Measurements from ENCODE around the gene KLHL1.
"Not testable (repeated sequence)": the region's sequence is repeated elsewhere in the genome, so short reads cannot be mapped to it uniquely, and the experiment has no call there.

The KLHL1 gene, protein sequence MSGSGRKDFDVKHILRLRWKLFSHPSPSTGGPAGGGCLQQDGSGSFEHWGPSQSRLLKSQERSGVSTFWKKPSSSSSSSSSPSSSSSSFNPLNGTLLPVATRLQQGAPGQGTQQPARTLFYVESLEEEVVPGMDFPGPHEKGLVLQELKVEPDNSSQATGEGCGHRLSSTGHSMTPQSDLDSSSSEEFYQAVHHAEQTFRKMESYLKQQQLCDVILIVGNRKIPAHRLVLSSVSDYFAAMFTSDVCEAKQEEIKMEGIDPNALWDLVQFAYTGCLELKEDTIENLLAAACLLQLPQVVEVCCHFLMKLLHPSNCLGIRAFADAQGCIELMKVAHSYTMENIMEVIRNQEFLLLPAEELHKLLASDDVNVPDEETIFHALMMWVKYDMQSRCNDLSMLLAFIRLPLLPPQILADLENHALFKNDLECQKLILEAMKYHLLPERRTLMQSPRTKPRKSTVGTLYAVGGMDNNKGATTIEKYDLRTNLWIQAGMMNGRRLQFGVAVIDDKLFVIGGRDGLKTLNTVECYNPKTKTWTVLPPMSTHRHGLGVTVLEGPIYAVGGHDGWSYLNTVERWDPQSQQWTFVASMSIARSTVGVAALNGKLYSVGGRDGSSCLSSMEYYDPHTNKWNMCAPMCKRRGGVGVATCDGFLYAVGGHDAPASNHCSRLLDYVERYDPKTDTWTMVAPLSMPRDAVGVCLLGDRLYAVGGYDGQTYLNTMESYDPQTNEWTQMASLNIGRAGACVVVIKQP

DNA sequence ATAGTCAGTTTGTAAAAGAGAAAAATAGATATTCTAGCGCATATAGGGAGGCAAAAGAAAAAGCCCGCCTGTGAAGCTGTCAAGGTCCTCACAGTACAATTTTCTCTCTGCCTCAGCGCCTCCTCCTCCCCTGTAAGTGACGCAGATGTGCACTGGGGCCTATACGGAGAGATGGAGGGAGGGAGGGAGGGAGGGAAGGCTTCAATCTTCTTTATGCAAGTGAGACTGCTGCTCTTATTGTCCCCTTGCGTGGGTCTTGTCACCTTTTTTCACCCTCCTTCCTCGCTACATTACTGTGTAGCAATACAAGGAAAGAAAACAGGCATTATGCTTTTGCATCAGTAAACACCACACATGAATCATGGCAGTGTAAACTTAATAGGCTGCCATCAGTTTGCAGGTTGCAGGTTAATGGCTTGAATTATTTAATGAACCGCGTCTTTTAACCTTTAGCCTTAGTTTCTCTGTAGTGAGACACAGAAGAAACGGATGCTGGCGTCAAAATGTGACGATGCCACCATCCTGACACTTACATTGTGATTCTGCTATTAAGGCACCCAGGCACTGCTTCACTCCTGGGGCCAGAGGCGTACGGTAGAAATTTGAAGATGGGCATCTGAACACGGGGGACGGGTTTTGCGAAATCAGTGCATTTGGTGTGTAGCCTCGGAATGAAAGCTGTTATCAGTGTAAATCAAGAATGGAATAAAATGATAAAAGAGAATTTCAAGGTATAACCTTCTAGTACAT lies at the start of gene KLHL1:
Gene KLHL1 (minus strand): TSS at position 97 of the 750 bp plus-strand sequence. CDS start 753 bp downstream, outside the sequence.
- Histone ChIP-seq H3K27ac (ENCODE audit: low read depth, low read length) (no peak within 1 kb of the TSS), H3K9me3 (ENCODE audit: control insufficient read depth, insufficient read depth, low read depth, low read length) (no peaks in the 10 kb centered on the region), H3K9ac (ENCODE audit: low read length) (no peak within 1 kb of the TSS), H3K36me3 (ENCODE audit: control insufficient read depth, insufficient read depth, low read length) (no peaks in the 10 kb centered on the region), H3K4me1 (ENCODE audit: control insufficient read depth, insufficient read depth, low read length) (no peaks in the 10 kb centered on the region), H3K27me3 (ENCODE audit: control insufficient read depth, insufficient read depth, low read length) (peaks cover 38% of the 10 kb centered on the region), H3K4me3 (ENCODE audit: low read depth, low read length) (peak within 1 kb of the TSS; percentile 66)

DNA sequence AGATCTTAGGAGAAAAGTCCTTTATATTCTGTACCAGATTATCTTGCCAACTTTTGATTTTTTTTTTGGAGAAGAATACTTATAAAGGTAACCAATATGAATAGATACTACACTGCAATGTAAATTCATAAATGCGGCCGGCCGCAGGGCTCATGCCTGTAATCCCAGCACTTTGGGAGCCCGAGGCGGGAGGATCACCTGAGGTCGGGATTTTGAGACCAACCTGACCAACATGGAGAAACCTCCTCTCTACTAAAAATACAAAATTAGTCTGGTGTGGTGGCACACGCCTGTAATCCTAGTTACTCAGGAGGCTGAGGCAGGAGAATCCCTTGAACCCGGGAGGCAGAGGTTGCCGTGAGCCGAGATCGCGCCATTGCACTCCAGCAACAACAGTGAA lies 34.4 kb upstream of the KLHL1 start:
- not testable (repeated sequence) for H3K4me1 ChIP-seq (ENCODE audit: control insufficient read depth, insufficient read depth, low read length); H3K4me3 ChIP-seq (ENCODE audit: low read depth, low read length); H3K27me3 ChIP-seq (ENCODE audit: control insufficient read depth, insufficient read depth, low read length); H3K27ac ChIP-seq (ENCODE audit: low read depth, low read length); H3K9ac ChIP-seq (ENCODE audit: low read length); H3K9me3 ChIP-seq (ENCODE audit: control insufficient read depth, insufficient read depth, low read depth, low read length); H3K36me3 ChIP-seq (ENCODE audit: control insufficient read depth, insufficient read depth, low read length)

DNA sequence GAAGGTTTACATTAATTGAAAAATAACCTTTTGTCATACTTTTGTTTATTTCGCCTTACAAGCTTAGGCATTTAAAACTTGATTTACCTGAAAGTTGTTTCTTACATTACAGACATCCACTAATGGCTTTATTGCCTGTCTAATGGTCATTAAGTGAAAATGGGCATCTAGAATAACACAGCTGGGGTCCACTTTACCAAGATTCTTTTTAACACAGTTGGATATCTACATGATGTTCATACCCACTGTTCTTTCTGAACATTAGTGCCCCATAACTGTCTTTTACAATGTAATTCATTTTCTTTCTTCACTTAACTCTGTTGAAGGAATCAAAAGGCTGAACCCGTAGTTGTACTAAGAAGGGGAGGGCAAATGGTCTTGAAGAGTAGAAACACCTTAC lies 19.8 kb upstream of the KLHL1 start:
- no peaks in the 10 kb centered on the region for H3K36me3 ChIP-seq (ENCODE audit: control insufficient read depth, insufficient read depth, low read length)

DNA sequence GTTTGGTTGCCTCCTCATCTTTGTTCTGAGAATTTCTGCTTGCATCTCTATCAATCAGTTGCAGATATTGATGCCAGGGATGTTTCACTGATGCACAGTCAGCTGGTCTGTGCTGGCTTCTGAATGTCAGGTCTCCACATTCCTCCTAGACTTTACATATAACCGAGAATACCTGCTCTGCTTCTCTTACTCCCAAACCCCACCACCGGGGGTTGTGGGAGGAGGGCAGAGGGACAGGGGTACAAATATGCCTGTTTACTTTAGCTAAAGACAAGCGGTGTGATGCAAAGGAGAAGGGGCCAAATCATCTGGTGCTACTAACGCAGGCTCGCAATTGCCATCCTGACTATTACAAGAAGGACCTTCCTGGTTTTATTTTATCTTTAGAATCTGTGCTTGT lies 17.4 kb upstream of the KLHL1 start:
- Histone ChIP-seq H3K4me1 (ENCODE audit: control insufficient read depth, insufficient read depth, low read length) (peaks cover 5% of the 10 kb centered on the region), H3K27ac (ENCODE audit: low read depth, low read length) (no peak overlapping the region), H3K9ac (ENCODE audit: low read length) (no peak overlapping the region), H3K27me3 (ENCODE audit: control insufficient read depth, insufficient read depth, low read length) (no peaks in the 10 kb centered on the region), H3K9me3 (ENCODE audit: control insufficient read depth, insufficient read depth, low read depth, low read length) (no peaks in the 10 kb centered on the region), H3K4me3 (ENCODE audit: low read depth, low read length) (no peak overlapping the region), H3K36me3 (ENCODE audit: control insufficient read depth, insufficient read depth, low read length) (no peaks in the 10 kb centered on the region)

More for the DNA sequence above, 19.8 kb upstream of the KLHL1 start:
- Histone ChIP-seq H3K9ac (ENCODE audit: low read length) (no peak overlapping the region), H3K9me3 (ENCODE audit: control insufficient read depth, insufficient read depth, low read depth, low read length) (no peaks in the 10 kb centered on the region), H3K27me3 (ENCODE audit: control insufficient read depth, insufficient read depth, low read length) (no peaks in the 10 kb centered on the region), H3K27ac (ENCODE audit: low read depth, low read length) (no peak overlapping the region), H3K4me1 (ENCODE audit: control insufficient read depth, insufficient read depth, low read length) (peaks cover 5% of the 10 kb centered on the region), H3K4me3 (ENCODE audit: low read depth, low read length) (no peak overlapping the region)

DNA sequence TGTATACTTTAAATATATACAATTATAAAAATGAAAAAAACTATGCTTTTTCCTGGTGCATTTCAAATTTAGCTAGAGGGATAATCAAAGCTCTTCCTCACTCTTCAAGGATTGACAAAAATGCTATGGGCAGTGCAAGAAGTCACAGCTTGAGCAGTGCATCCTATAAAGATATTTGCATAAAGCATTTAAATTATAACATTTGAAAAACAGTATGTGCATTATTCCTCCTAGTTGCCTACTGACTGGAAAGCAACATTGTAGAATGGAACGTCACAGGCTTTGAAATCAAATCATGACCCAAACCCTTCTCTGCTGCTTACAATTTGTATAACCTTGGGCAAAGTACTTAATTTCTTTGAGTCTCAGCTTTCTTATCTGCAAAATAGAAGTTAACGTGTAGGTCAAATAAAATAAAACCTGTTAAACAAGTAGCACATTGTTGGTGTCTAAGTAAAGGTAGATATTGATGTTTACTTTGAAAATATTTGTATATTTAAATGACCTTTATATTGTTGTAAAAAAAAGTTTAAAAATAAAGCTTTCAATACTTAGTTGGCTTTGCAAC lies 9.2 kb upstream of the KLHL1 start:
- Histone ChIP-seq H3K36me3 (ENCODE audit: control insufficient read depth, insufficient read depth, low read length) (no peaks in the 10 kb centered on the region), H3K27me3 (ENCODE audit: control insufficient read depth, insufficient read depth, low read length) (no peaks in the 10 kb centered on the region), H3K9ac (ENCODE audit: low read length) (no peak overlapping the region), H3K4me3 (ENCODE audit: low read depth, low read length) (no peak overlapping the region), H3K27ac (ENCODE audit: low read depth, low read length) (no peak overlapping the region), H3K9me3 (ENCODE audit: control insufficient read depth, insufficient read depth, low read depth, low read length) (no peaks in the 10 kb centered on the region), H3K4me1 (ENCODE audit: control insufficient read depth, insufficient read depth, low read length) (no peaks in the 10 kb centered on the region)

DNA sequence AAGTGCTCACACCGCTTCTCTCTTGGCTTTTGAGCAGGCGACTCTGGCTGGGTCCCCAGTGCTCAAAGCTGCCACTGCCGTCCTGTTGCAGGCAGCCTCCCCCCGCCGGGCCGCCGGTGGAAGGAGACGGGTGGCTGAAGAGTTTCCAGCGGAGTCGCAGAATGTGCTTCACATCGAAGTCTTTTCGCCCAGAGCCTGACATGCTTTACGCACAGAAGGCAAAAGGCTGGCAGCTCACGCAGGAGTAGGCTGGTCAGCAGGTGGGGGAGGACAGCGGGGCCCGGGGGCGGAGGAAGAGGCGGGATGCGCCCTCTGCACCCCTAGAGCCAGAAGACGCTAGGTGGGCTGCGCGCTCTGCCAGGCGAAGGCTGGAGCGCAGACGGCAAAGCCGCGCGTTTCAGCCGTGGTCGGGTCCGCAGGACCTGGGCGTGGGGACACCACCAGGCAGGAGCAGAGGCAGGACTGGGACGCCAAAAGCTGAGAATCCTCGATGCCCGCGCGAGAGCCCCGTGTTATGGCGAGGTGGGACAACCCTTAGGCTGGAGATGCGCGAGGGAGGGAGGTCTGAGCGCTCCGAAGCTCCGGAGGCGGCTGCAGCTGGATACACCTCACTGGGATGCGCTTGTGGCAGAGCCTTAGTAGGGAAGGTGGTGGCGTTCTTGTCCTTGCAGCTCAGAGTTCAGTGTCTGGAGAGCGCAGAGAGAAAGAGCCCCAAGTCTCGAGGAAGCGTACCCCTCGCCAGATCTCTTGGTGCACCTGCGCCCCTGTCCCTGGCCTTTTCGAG lies 562 bp downstream of the KLHL1 start, which contains the start of gene ATXN8OS:
Gene ATXN8OS (plus strand): TSS at position 329 of the 784 bp plus-strand sequence.
- no peaks in the 10 kb centered on the region for H3K4me1 ChIP-seq (ENCODE audit: control insufficient read depth, insufficient read depth, low read length)
- H3K27ac ChIP-seq (ENCODE audit: low read depth, low read length): no peak within 1 kb of the TSS
- peaks cover 38% of the 10 kb centered on the region for H3K27me3 ChIP-seq (ENCODE audit: control insufficient read depth, insufficient read depth, low read length)
- peak within 1 kb of the TSS; percentile 66 for H3K4me3 ChIP-seq (ENCODE audit: low read depth, low read length)
- no peak within 1 kb of the TSS for H3K9ac ChIP-seq (ENCODE audit: low read length)
- H3K36me3 ChIP-seq (ENCODE audit: control insufficient read depth, insufficient read depth, low read length): no peaks in the 10 kb centered on the region
- H3K9me3 ChIP-seq (ENCODE audit: control insufficient read depth, insufficient read depth, low read depth, low read length): no peaks in the 10 kb centered on the region

DNA sequence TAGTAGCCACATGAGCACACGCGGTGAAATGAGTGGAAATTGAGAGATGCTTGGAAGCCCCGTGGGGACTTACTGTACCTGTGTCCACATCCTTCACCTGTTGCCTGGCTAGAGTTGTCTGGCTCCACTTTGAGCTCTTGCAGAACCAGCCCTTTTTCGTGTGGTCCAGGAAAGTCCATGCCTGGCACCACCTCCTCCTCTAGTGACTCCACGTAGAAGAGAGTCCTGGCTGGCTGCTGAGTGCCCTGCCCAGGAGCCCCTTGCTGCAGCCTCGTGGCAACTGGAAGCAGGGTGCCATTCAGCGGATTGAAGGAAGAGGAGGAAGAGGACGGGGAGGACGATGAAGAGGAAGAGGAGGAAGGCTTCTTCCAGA lies 1.1 kb downstream of the KLHL1 start:
- no peaks in the 10 kb centered on the region for H3K4me1 ChIP-seq (ENCODE audit: control insufficient read depth, insufficient read depth, low read length)
- H3K4me3 ChIP-seq (ENCODE audit: low read depth, low read length): peak overlapping the region; percentile 66
- H3K36me3 ChIP-seq (ENCODE audit: control insufficient read depth, insufficient read depth, low read length): no peaks in the 10 kb centered on the region
- no peak overlapping the region for H3K9ac ChIP-seq (ENCODE audit: low read length)
- H3K27me3 ChIP-seq (ENCODE audit: control insufficient read depth, insufficient read depth, low read length): peaks cover 38% of the 10 kb centered on the region
- no peak overlapping the region for H3K27ac ChIP-seq (ENCODE audit: low read depth, low read length)
- H3K9me3 ChIP-seq (ENCODE audit: control insufficient read depth, insufficient read depth, low read depth, low read length): no peaks in the 10 kb centered on the region

DNA sequence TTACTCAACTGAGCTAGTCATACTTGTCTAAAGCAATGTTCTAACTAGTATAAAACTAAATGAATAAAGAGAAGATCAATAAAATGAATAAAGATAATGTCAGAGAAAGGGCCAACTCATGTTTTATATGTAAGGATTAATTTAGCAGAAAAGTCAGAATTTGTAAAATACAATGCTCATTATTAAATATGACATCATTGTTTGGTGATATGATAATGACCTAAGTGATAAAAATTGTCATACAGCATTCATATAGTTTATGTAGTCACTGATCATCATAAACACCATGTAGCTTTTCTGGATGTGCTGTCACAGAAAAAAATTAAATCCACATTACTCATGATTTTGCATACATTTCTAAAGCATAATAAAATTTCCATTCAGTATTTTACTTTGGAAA lies 3.8 kb downstream of the KLHL1 start:
- Histone ChIP-seq H3K9ac (ENCODE audit: low read length) (no peak overlapping the region), H3K36me3 (ENCODE audit: control insufficient read depth, insufficient read depth, low read length) (no peaks in the 10 kb centered on the region), H3K9me3 (ENCODE audit: control insufficient read depth, insufficient read depth, low read depth, low read length) (no peaks in the 10 kb centered on the region), H3K27ac (ENCODE audit: low read depth, low read length) (no peak overlapping the region), H3K27me3 (ENCODE audit: control insufficient read depth, insufficient read depth, low read length) (peaks cover 36% of the 10 kb centered on the region), H3K4me1 (ENCODE audit: control insufficient read depth, insufficient read depth, low read length) (no peaks in the 10 kb centered on the region), H3K4me3 (ENCODE audit: low read depth, low read length) (no peak overlapping the region)

DNA sequence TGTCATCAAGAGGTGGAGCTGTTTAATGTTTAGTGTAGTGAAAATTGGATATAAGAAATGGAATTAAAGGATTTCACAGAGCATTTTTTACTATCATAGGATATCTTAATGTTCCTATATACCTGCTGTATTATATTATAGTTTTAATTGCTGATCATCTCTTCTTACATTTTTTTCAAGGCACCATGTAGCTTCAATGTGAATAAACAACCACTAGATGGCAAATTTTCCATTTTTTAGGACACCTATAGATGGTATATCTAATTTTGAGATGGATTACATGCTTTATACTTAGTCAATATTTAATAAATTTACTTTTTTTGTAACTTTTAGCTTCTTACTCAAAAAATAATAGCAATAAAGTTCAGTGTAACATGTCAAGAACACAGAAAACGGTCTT lies 9.6 kb downstream of the KLHL1 start:
- no peak overlapping the region for H3K4me3 ChIP-seq (ENCODE audit: low read depth, low read length)
- H3K27me3 ChIP-seq (ENCODE audit: control insufficient read depth, insufficient read depth, low read length): no peaks in the 10 kb centered on the region; the same call in 1 of the 2 replicates
- no peaks in the 10 kb centered on the region for H3K9me3 ChIP-seq (ENCODE audit: control insufficient read depth, insufficient read depth, low read depth, low read length)
- no peaks in the 10 kb centered on the region for H3K36me3 ChIP-seq (ENCODE audit: control insufficient read depth, insufficient read depth, low read length)
- no peak overlapping the region for H3K27ac ChIP-seq (ENCODE audit: low read depth, low read length)
- H3K4me1 ChIP-seq (ENCODE audit: control insufficient read depth, insufficient read depth, low read length): no peaks in the 10 kb centered on the region
- H3K9ac ChIP-seq (ENCODE audit: low read length): no peak overlapping the region

DNA sequence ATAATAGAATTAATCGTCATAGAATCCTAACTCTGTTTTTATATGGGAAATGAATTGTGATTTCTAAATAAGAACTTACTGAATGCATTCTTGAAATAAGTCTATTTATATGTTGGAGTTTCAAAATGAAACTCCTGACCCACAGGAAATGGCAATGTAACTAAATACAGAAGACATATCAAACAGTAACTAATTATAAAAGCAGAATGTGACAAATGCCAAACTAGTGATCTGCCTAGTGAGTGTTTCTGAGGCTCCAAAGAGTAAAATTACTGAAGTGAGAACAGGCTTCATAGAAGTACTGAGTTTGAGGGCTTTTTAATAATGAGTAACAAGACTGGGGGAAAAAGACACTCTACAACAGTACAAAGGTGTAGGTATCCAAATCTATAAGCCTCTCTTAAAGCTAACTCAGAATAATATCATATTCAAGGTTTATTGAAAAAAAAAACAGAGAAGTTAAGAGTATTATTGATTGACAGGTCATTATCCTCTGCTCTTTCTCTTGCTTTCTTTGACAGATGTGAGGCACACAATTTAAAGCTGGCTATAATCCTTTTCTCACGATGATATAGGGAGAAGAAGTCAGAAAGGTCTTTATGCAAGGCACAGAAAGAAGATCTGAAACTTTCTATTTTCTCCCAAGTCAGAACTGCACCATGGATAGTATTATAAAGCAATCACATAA lies 18.1 kb downstream of the KLHL1 start:
- Histone ChIP-seq H3K4me1 (ENCODE audit: control insufficient read depth, insufficient read depth, low read length) (0 out of 2 replicates have a peak, but pooled peaks cover 3% of the 10 kb centered on the region), H3K9ac (ENCODE audit: low read length) (no peak overlapping the region), H3K9me3 (ENCODE audit: control insufficient read depth, insufficient read depth, low read depth, low read length) (no peaks in the 10 kb centered on the region), H3K27ac (ENCODE audit: low read depth, low read length) (no peak overlapping the region), H3K27me3 (ENCODE audit: control insufficient read depth, insufficient read depth, low read length) (no peaks in the 10 kb centered on the region), H3K36me3 (ENCODE audit: control insufficient read depth, insufficient read depth, low read length) (no peaks in the 10 kb centered on the region), H3K4me3 (ENCODE audit: low read depth, low read length) (no peak overlapping the region)
